Breast epithelium (tissue), 4 donors: ENCODE measurements around the gene ZNF23. TPM values are rescaled to one million over a fixed set of nuclear protein-coding genes. Genes with fewer than 3 reads are reported as not detected.

Experiments used
- DNase-seq, 2 donors: peaks; one replicate each; pipeline ENCODE4 v3.0.0-alpha.2; 2019; ENCODE audit warnings: low spot score in 2 of 2
- H3K27ac ChIP-seq, 2 donors: fragments of 200-600 bp; sonication (generic) in 1 of 2; one replicate each; pipeline ENCODE4 v1.5.1; 2016 to 2019; ENCODE audit warnings: mild to moderate bottlenecking in 1 of 2
- H3K27me3 ChIP-seq, 2 donors: fragments of 200-600 bp; sonication (generic) in 1 of 2; one replicate each; pipeline versions ENCODE4 v1.5.1 to v1.6.0; 2017 to 2019; ENCODE audit warnings: control low read depth in 1 of 2, mild to moderate bottlenecking in 1 of 2
- H3K36me3 ChIP-seq: fragments of 200-600 bp; one replicate; pipeline ENCODE4 v1.5.1; 2019
- H3K4me1 ChIP-seq, 2 donors: fragments of 200-600 bp; sonication (generic); one replicate each; pipeline ENCODE4 v1.5.1; 2016 to 2019; ENCODE audit warnings: control low read depth in 1 of 2
- H3K4me3 ChIP-seq, 3 donors: fragments of 200-600 bp; sonication (generic); 1 replicate in 2 of 3; 2 replicates in 1 of 3; pipeline ENCODE4 v1.5.1; 2016 to 2019; ENCODE audit warnings: mild to moderate bottlenecking in 3 of 3, moderate library complexity in 2 of 3
- H3K9me3 ChIP-seq, 2 donors: fragments of 200-600 bp; sonication (generic) in 1 of 2; one replicate each; pipeline ENCODE4 v1.5.1; 2016 to 2019; ENCODE audit warnings: control low read depth in 1 of 2
- CTCF ChIP-seq, 3 donors: fragments of 450-650 bp; IDR thresholded peaks; one replicate each; pipeline ENCODE4 v1.5.1; 2016 to 2017; ENCODE audit warnings: antibody characterized with exemption in 3 of 3, mild to moderate bottlenecking in 3 of 3, moderate library complexity in 3 of 3
- POLR2A ChIP-seq: fragments of 450-650 bp; IDR thresholded peaks from one replicate; pipeline ENCODE4 v1.6.1; 2016; ENCODE audit warnings: antibody characterized with exemption, mild to moderate bottlenecking, moderate library complexity
- POLR2AphosphoS5 ChIP-seq, 3 donors: sonication (generic); formaldehyde crosslinking; IDR thresholded peaks; one replicate each; pipeline ENCODE4 v1.6.1; 2017; ENCODE audit warnings: antibody characterized with exemption in 3 of 3
- intact Hi-C: fragments of 100-400 bp; cut with DNase I; formaldehyde crosslinking; loops from one replicate; pipeline ENCODE4 v1.15.1; 2023; ENCODE audit warnings: low total_unique reads
- total RNA-seq, 3 donors: library from RNA; depleted of rRNA; stranded (reverse); fragments of >200 nt; gene quantifications; one replicate each; pipeline ENCODE4 v1.1.0, GENCODE V29; 2016

The ZNF23 gene
- total RNA-seq, 3 donors from 2014 or later, result 9.8 to 16.8 (median 11.8) TPM

- intact Hi-C loops, result no loop called here
- Histone ChIP-seq H3K27ac (no peak overlapping the region), H3K4me1 (no peaks in the 10 kb centered on the region), H3K27me3 (peaks cover 0 to 38% of the 10 kb centered on the region in 2 donors), H3K36me3 (no peaks in the 10 kb centered on the region), H3K4me3 (no peak overlapping the region), H3K9me3 (peaks cover 32 to 38% of the 10 kb centered on the region in 2 donors)
- DNase-seq, result no peak
- no peak for TF ChIP-seq CTCF (IDR thresholded peaks at IDR 0.05)
- TF ChIP-seq POLR2A, result no peak
- TF ChIP-seq POLR2AphosphoS5 (IDR thresholded peaks at IDR 0.05), result no peak
Measured at GRCh38 chr16:71439523-71439922, 22.5 kb downstream of the ZNF23 start.

GRCh38 chr16:71436473-71436872, 25.6 kb downstream of the ZNF23 start:
- no peak for DNase-seq
- peaks cover 0 to 34% of the 10 kb centered on the region in 2 donors for H3K27me3 ChIP-seq
- intact Hi-C loops, result no loop called here
- H3K36me3 ChIP-seq, result no peaks in the 10 kb centered on the region
- H3K4me3 ChIP-seq, result no peak overlapping the region
- H3K9me3 ChIP-seq, result peaks cover 2 to 8% of the 10 kb centered on the region in 2 donors
- no peaks in the 10 kb centered on the region for H3K4me1 ChIP-seq
- no peak overlapping the region for H3K27ac ChIP-seq
- no peak for TF ChIP-seq CTCF (IDR thresholded peaks at IDR 0.05)
- no peak for TF ChIP-seq POLR2A
- no peak for TF ChIP-seq POLR2AphosphoS5 (IDR thresholded peaks at IDR 0.05)

DNA sequence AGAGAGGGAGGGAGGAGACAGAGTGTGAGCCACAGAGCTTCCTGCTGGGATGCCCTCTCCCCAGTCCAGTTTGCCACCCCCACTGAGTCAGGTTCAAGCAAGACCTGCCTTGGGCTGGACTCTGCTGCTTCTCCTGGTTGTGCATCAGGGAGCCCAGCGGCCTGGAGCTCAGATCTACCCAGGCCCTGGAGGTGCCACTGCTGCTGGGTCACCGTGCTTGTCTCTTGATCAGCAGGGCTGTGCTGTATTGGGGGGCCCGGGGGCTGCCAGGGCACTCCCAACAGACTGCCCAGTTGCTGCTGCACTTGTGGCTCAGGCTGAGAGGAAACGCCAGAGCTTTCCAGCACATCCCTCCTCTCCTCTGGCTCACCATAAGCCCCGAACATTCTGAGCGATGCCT, 29.1 kb downstream of the ZNF23 start:
- intact Hi-C loops, result no loop called here
- DNase-seq, result no peak
- no peak overlapping the region for H3K27ac ChIP-seq
- H3K9me3 ChIP-seq, result peaks cover 0 to 8% of the 10 kb centered on the region in 2 donors
- no peaks in the 10 kb centered on the region for H3K4me1 ChIP-seq
- TF ChIP-seq POLR2A (no peak), POLR2AphosphoS5 (IDR thresholded peaks at IDR 0.05) (no peak), CTCF (IDR thresholded peaks at IDR 0.05) (no peak)
- no peak overlapping the region for H3K4me3 ChIP-seq
- H3K36me3 ChIP-seq, result no peaks in the 10 kb centered on the region
- H3K27me3 ChIP-seq, result peaks cover 0 to 25% of the 10 kb centered on the region in 2 donors

- no peak overlapping the region for H3K4me3 ChIP-seq
- intact Hi-C loops, result no loop called here
- DNase-seq, result no peak
- no peaks in the 10 kb centered on the region for H3K36me3 ChIP-seq
- peaks cover 0 to 19% of the 10 kb centered on the region in 2 donors for H3K27me3 ChIP-seq
- peaks cover 0 to 8% of the 10 kb centered on the region in 2 donors for H3K9me3 ChIP-seq
- no peak overlapping the region for H3K27ac ChIP-seq
- H3K4me1 ChIP-seq, result no peaks in the 10 kb centered on the region
- TF ChIP-seq POLR2A (no peak), CTCF (IDR thresholded peaks at IDR 0.05) (no peak), POLR2AphosphoS5 (IDR thresholded peaks at IDR 0.05) (no peak)
Measured at GRCh38 chr16:71431991-71432390, 30.1 kb downstream of the ZNF23 start.

- intact Hi-C loops, result no loop called here
- no peak for DNase-seq
- Histone ChIP-seq H3K36me3 (no peaks in the 10 kb centered on the region), H3K9me3 (peaks cover 0 to 8% of the 10 kb centered on the region in 2 donors), H3K27me3 (peaks cover 0 to 21% of the 10 kb centered on the region in 2 donors), H3K27ac (no peak overlapping the region), H3K4me1 (no peaks in the 10 kb centered on the region), H3K4me3 (no peak overlapping the region)
- TF ChIP-seq POLR2A (no peak), POLR2AphosphoS5 (IDR thresholded peaks at IDR 0.05) (no peak), CTCF (IDR thresholded peaks at IDR 0.05) (no peak)
Measured at GRCh38 chr16:71431176-71431575, 30.9 kb downstream of the ZNF23 start.
